ENCODE measurements around the gene ACTRT2. TPM values are rescaled to one million over a fixed set of nuclear protein-coding genes. Genes with fewer than 3 reads are reported as not detected.

Gene ACTRT2
- total RNA-seq, 2 experiments from 2014 or later = not detected

- DNase-seq = no peak
- H3K36me3 Mint-ChIP-seq (ENCODE audit: low read depth) = no peaks in the 10 kb centered on the region
- H3K4me3 Mint-ChIP-seq = no peak overlapping the region
- ChIA-PET POLR2A (no interaction called here), CTCF (no interaction called here)
- H3K9me3 Mint-ChIP-seq = no peaks in the 10 kb centered on the region
- H3K4me1 Mint-ChIP-seq = no peaks in the 10 kb centered on the region
- H3K27me3 Mint-ChIP-seq = no peaks in the 10 kb centered on the region
- no peak overlapping the region for H3K27ac Mint-ChIP-seq
Measured at GRCh38 chr1:2987773-2988172, 33.5 kb upstream of the ACTRT2 start.

- no peaks in the 10 kb centered on the region for H3K4me1 Mint-ChIP-seq
- H3K27ac Mint-ChIP-seq = no peak overlapping the region
- no peaks in the 10 kb centered on the region for H3K36me3 Mint-ChIP-seq (ENCODE audit: low read depth)
- CTCF ChIA-PET = interaction anchor here (0.9 kb wide), 1 partner anchor 25 kb away, joined by 3 read pairs; no protein-coding TSS in a partner anchor
- DNase-seq = no peak
- no peak overlapping the region for H3K4me3 Mint-ChIP-seq
- POLR2A ChIA-PET = no interaction called here
- H3K9me3 Mint-ChIP-seq = no peaks in the 10 kb centered on the region
- no peaks in the 10 kb centered on the region for H3K27me3 Mint-ChIP-seq
Measured at GRCh38 chr1:2988256-2988655, 33.0 kb upstream of the ACTRT2 start.

- Mint-ChIP-seq H3K36me3 (ENCODE audit: low read depth) (no peaks in the 10 kb centered on the region), H3K9me3 (peaks cover 4% of the 10 kb centered on the region), H3K27ac (no peak overlapping the region), H3K4me1 (no peaks in the 10 kb centered on the region), H3K27me3 (no peaks in the 10 kb centered on the region), H3K4me3 (no peak overlapping the region)
- CTCF ChIA-PET = interaction anchor here (0.9 kb wide), 1 partner anchor 26 kb away, joined by 3 read pairs; no protein-coding TSS in a partner anchor
- POLR2A ChIA-PET = no interaction called here
- no peak for DNase-seq
Measured at GRCh38 chr1:2989185-2989584, 32.1 kb upstream of the ACTRT2 start.

GRCh38 chr1:2989976-2990375 is 31.3 kb upstream of the ACTRT2 start:
- Mint-ChIP-seq H3K9me3 (peaks cover 8% of the 10 kb centered on the region), H3K36me3 (ENCODE audit: low read depth) (no peaks in the 10 kb centered on the region), H3K4me3 (no peak overlapping the region), H3K27ac (no peak overlapping the region), H3K27me3 (no peaks in the 10 kb centered on the region), H3K4me1 (no peaks in the 10 kb centered on the region)
- no peak for DNase-seq
- ChIA-PET CTCF (no interaction called here), POLR2A (no interaction called here)

GRCh38 chr1:2990376-2991115 is 30.7 kb upstream of the ACTRT2 start:
- CTCF ChIA-PET = no interaction called here
- Mint-ChIP-seq H3K27ac (no peak overlapping the region), H3K4me3 (no peak overlapping the region), H3K4me1 (no peaks in the 10 kb centered on the region), H3K36me3 (ENCODE audit: low read depth) (no peaks in the 10 kb centered on the region), H3K27me3 (no peaks in the 10 kb centered on the region), H3K9me3 (peaks cover 8% of the 10 kb centered on the region)
- DNase-seq = no peak
- POLR2A ChIA-PET = no interaction called here

- Mint-ChIP-seq H3K4me1 (no peaks in the 10 kb centered on the region), H3K27me3 (peaks cover 3% of the 10 kb centered on the region), H3K4me3 (no peak overlapping the region), H3K36me3 (ENCODE audit: low read depth) (no peaks in the 10 kb centered on the region), H3K27ac (no peak overlapping the region), H3K9me3 (peaks cover 8% of the 10 kb centered on the region)
- DNase-seq = no peak
- ChIA-PET CTCF (interaction anchor here (1.5 kb wide), 1 partner anchor 11 kb away, joined by 3 read pairs; no protein-coding TSS in a partner anchor), POLR2A (no interaction called here)
Measured at GRCh38 chr1:2991753-2992495, 29.3 kb upstream of the ACTRT2 start.

GRCh38 chr1:2998503-2999100 is 22.7 kb upstream of the ACTRT2 start:
- ChIA-PET POLR2A (no interaction called here), CTCF (interaction anchor here (0.9 kb wide), 1 partner anchor 9 kb away, joined by 3 read pairs; no protein-coding TSS in a partner anchor)
- no peak for DNase-seq
- Mint-ChIP-seq H3K27ac (no peak overlapping the region), H3K36me3 (ENCODE audit: low read depth) (no peaks in the 10 kb centered on the region), H3K4me1 (no peaks in the 10 kb centered on the region), H3K4me3 (no peak overlapping the region), H3K9me3 (peaks cover 8% of the 10 kb centered on the region), H3K27me3 (peaks cover 6% of the 10 kb centered on the region)

GRCh38 chr1:2999138-2999537 is 22.1 kb upstream of the ACTRT2 start:
- Mint-ChIP-seq H3K4me1 (no peaks in the 10 kb centered on the region), H3K36me3 (ENCODE audit: low read depth) (no peaks in the 10 kb centered on the region), H3K27me3 (peaks cover 6% of the 10 kb centered on the region), H3K4me3 (no peak overlapping the region), H3K9me3 (peaks cover 5% of the 10 kb centered on the region), H3K27ac (no peak overlapping the region)
- DNase-seq = no peak
- POLR2A ChIA-PET = no interaction called here
- CTCF ChIA-PET = no interaction called here

- DNase-seq = no peak
- POLR2A ChIA-PET = no interaction called here
- CTCF ChIA-PET = no interaction called here
Measured at GRCh38 chr1:2999571-2999970, 21.7 kb upstream of the ACTRT2 start.

GRCh38 chr1:3000214-3000613 is 21.1 kb upstream of the ACTRT2 start:
- Mint-ChIP-seq H3K27me3 (peaks cover 6% of the 10 kb centered on the region), H3K9me3 (no peaks in the 10 kb centered on the region), H3K4me1 (no peaks in the 10 kb centered on the region), H3K27ac (no peak overlapping the region), H3K4me3 (no peak overlapping the region), H3K36me3 (ENCODE audit: low read depth) (no peaks in the 10 kb centered on the region)
- POLR2A ChIA-PET = no interaction called here
- no peak for DNase-seq
- CTCF ChIA-PET = no interaction called here

More at GRCh38 chr1:2999571-2999970, 21.7 kb upstream of the ACTRT2 start:
- Mint-ChIP-seq H3K4me3 (no peak overlapping the region), H3K36me3 (ENCODE audit: low read depth) (no peaks in the 10 kb centered on the region), H3K27ac (no peak overlapping the region), H3K9me3 (peaks cover under 1% of the 10 kb centered on the region), H3K27me3 (peaks cover 6% of the 10 kb centered on the region), H3K4me1 (no peaks in the 10 kb centered on the region)

- no peak for DNase-seq
- Mint-ChIP-seq H3K9me3 (no peaks in the 10 kb centered on the region), H3K36me3 (ENCODE audit: low read depth) (no peaks in the 10 kb centered on the region), H3K4me3 (no peak overlapping the region), H3K4me1 (no peaks in the 10 kb centered on the region), H3K27me3 (peaks cover 6% of the 10 kb centered on the region), H3K27ac (no peak overlapping the region)
- ChIA-PET CTCF (no interaction called here), POLR2A (no interaction called here)
Measured at GRCh38 chr1:3000671-3001470, 20.4 kb upstream of the ACTRT2 start.

GRCh38 chr1:3001471-3002348 is 19.6 kb upstream of the ACTRT2 start:
- H3K27me3 Mint-ChIP-seq = peaks cover 5% of the 10 kb centered on the region
- no peaks in the 10 kb centered on the region for H3K4me1 Mint-ChIP-seq
- CTCF ChIA-PET = no interaction called here
- no peak overlapping the region for H3K4me3 Mint-ChIP-seq
- H3K9me3 Mint-ChIP-seq = peaks cover 5% of the 10 kb centered on the region
- H3K36me3 Mint-ChIP-seq (ENCODE audit: low read depth) = no peaks in the 10 kb centered on the region
- POLR2A ChIA-PET = no interaction called here
- no peak for DNase-seq
- no peak overlapping the region for H3K27ac Mint-ChIP-seq

Measured in activated CD4-positive, alpha-beta T cell treated with anti-CD3 and anti-CD28 coated beads, Interleukin-2, amount 10 ng/mL, durations not matched to agents 7 days and 5 days (primary cell).